ENCODE results near the gene CRACR2A.

DNA sequence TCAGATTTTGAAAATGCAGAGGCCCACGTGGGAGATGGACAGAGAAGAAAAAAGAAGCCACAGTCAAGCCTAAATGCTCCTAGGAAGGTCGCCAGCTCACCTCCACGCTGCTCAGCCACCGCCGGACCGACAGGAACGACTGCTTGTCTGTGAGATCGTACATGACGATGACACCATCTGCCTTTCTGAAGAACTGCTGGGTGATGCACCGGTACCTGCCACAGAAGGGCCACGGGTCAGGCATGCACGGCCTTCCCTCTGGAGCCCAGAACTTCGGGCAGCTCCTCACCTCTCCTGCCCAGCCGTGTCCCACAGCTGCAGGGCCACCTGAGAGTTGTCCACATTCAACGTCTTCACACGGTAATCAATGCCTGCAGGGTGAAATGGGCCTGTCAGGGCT lies 125.6 kb downstream of the CRACR2A start:
- TF ChIP-seq, protein P1, sequence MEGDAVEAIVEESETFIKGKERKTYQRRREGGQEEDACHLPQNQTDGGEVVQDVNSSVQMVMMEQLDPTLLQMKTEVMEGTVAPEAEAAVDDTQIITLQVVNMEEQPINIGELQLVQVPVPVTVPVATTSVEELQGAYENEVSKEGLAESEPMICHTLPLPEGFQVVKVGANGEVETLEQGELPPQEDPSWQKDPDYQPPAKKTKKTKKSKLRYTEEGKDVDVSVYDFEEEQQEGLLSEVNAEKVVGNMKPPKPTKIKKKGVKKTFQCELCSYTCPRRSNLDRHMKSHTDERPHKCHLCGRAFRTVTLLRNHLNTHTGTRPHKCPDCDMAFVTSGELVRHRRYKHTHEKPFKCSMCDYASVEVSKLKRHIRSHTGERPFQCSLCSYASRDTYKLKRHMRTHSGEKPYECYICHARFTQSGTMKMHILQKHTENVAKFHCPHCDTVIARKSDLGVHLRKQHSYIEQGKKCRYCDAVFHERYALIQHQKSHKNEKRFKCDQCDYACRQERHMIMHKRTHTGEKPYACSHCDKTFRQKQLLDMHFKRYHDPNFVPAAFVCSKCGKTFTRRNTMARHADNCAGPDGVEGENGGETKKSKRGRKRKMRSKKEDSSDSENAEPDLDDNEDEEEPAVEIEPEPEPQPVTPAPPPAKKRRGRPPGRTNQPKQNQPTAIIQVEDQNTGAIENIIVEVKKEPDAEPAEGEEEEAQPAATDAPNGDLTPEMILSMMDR (IDR thresholded peaks at IDR 0.05; ENCODE audit: low read length) = no peak
- no peak for TF ChIP-seq EZH2 (IDR thresholded peaks at IDR 0.05; ENCODE audit: borderline replicate concordance, low read length)

All from OCI-LY1 (cell line).